ENCODE measurements around the gene FGF21.

Gene FGF21

GRCh38 chr19:48728911-48729664, 26.2 kb upstream of the FGF21 start:
- DNase-seq = no peak

- DNase-seq = no peak
Measured at GRCh38 chr19:48731452-48731851, 23.9 kb upstream of the FGF21 start.

GRCh38 chr19:48734625-48735024, 20.7 kb upstream of the FGF21 start:
- DNase-seq = no peak

GRCh38 chr19:48735031-48735615, 20.2 kb upstream of the FGF21 start:
- DNase-seq = no peak

GRCh38 chr19:48737360-48737998, 17.8 kb upstream of the FGF21 start:
- DNase-seq = no peak

GRCh38 chr19:48738557-48739403, 16.5 kb upstream of the FGF21 start:
- peak; percentile 92 for DNase-seq

GRCh38 chr19:48739404-48740163, 15.7 kb upstream of the FGF21 start:
- no peak for DNase-seq

GRCh38 chr19:48740164-48740972, 15.0 kb upstream of the FGF21 start, which contains the start of gene RASIP1:
Gene RASIP1 (minus strand): TSS chr19:48740610. CDS start chr19:48740282, 328 bp downstream.
- no peak for DNase-seq

- DNase-seq = peak; percentile 27
Measured at GRCh38 chr19:48741129-48741999, 14.0 kb upstream of the FGF21 start.

GRCh38 chr19:48742096-48742495, 13.2 kb upstream of the FGF21 start:
- DNase-seq = no peak

GRCh38 chr19:48745208-48745995, 9.9 kb upstream of the FGF21 start:
- peak; percentile 54 for DNase-seq

GRCh38 chr19:48746110-48746509, 9.2 kb upstream of the FGF21 start:
- no peak for DNase-seq

- peak; percentile 59 for DNase-seq
Measured at GRCh38 chr19:48746738-48747575, 8.4 kb upstream of the FGF21 start, which contains the start of gene IZUMO1. Gene IZUMO1 (minus strand): TSS chr19:48746909. CDS start chr19:48745859, 1,050 bp downstream.

- DNase-seq = no peak
Measured at GRCh38 chr19:48749571-48750198, 5.6 kb upstream of the FGF21 start.

- no peak for DNase-seq
Measured at GRCh38 chr19:48750351-48750750, 5.0 kb upstream of the FGF21 start.

GRCh38 chr19:48750771-48751504, 4.4 kb upstream of the FGF21 start:
- no peak for DNase-seq

GRCh38 chr19:48751845-48752495, 3.4 kb upstream of the FGF21 start:
- no peak for DNase-seq
